ENCODE data around the gene RAMACL.
A peak's percentile ranks its signal among the peaks of the same experiment; 100 is the strongest.

The RAMACL gene

DNA sequence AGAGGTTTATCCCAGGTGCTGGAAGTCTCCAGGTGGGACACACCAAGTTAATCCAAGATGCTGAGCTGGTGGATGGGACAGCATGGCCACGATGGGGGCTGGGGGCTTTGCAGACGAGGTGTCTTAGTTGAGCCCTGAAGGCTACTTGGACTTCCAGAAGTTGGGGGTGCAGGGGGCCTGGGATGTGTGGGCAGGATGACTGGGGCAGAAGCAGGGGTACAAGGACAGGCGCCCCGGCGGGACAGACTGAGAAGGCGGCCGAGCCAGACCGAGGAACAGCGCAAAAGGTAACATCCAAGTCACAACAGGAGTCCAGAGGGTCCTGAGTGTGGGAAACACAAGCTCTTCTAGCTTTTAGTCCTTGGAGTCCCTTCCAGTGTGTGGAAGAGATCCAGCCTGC lies 23.8 kb downstream of the RAMACL start:
- no peak overlapping the region for H3K4me3 ChIP-seq (replicated peaks in 1 of 2; ENCODE audit: low read depth in 2 of 2, low read length in 2 of 2)
- DNase-seq (ENCODE audit: low read depth in 2 of 2) = no peak
- no peak for TF ChIP-seq CTCF (IDR thresholded peaks at IDR 0.05; ENCODE audit: low read depth, low read length)

DNA sequence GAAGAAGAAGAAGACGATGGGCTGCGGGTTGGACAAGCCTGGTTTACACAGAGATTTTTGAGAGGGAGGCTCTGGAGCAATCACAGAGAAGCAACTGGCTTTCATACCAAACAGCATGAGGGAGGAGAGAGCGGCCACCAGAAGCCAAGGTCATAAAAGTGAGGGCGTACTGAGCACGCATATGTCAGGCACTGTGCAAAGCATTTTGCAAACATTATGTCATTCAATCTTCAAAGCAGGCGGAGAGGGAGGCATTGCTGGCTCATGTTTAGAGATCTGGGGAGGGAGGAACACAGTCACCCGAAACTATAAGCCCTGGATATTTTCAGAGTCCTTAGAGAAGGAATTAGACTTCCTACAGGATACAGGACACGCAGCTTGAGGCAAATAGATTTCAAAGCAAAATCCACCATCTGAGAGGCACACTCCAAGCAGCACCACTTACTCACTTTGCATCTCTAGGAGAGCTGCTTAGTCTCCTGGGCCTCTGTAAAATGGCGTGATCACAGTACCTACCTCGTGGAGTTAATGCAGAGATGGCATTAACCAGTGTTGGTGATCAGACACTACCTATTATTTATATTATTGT lies 24.6 kb downstream of the RAMACL start:
- H3K4me3 ChIP-seq (replicated peaks in 1 of 2; ENCODE audit: low read depth in 2 of 2, low read length in 2 of 2) = no peak overlapping the region
- DNase-seq (ENCODE audit: low read depth in 2 of 2) = no peak
- TF ChIP-seq CTCF (IDR thresholded peaks at IDR 0.05; ENCODE audit: low read depth, low read length) = no peak

GRCh38 chr6:166560222-166560621 lies 26.3 kb downstream of the RAMACL start:
- no peak for TF ChIP-seq CTCF (IDR thresholded peaks at IDR 0.05; ENCODE audit: low read depth, low read length)
- DNase-seq (ENCODE audit: low read depth in 2 of 2) = no peak
- no peak overlapping the region for H3K4me3 ChIP-seq (replicated peaks in 1 of 2; ENCODE audit: low read depth in 2 of 2, low read length in 2 of 2)

GRCh38 chr6:166559662-166560061 lies 26.8 kb downstream of the RAMACL start:
- DNase-seq (ENCODE audit: low read depth in 2 of 2) = no peak
- no peak for TF ChIP-seq CTCF (IDR thresholded peaks at IDR 0.05; ENCODE audit: low read depth, low read length)
- H3K4me3 ChIP-seq (replicated peaks in 1 of 2; ENCODE audit: low read depth in 2 of 2, low read length in 2 of 2) = no peak overlapping the region

- DNase-seq (ENCODE audit: low read depth in 2 of 2) = peak; percentile 78 to 81
- no peak for TF ChIP-seq CTCF (IDR thresholded peaks at IDR 0.05; ENCODE audit: low read depth, low read length)
- no peak overlapping the region for H3K4me3 ChIP-seq (replicated peaks in 1 of 2; ENCODE audit: low read depth in 2 of 2, low read length in 2 of 2)
Observed at GRCh38 chr6:166559211-166559610, 27.3 kb downstream of the RAMACL start.

- no peak for TF ChIP-seq CTCF (IDR thresholded peaks at IDR 0.05; ENCODE audit: low read depth, low read length)
- no peak for DNase-seq (ENCODE audit: low read depth in 2 of 2)
Observed at GRCh38 chr6:166558156-166559005, 28.1 kb downstream of the RAMACL start.

More at GRCh38 chr6:166558156-166559005, 28.1 kb downstream of the RAMACL start:
- H3K4me3 ChIP-seq (replicated peaks in 1 of 2; ENCODE audit: low read depth in 2 of 2, low read length in 2 of 2) = no peak overlapping the region
